ENCODE data around the gene ASB5.
"Not testable (repeated sequence)": the region's sequence is repeated elsewhere in the genome, so short reads cannot be mapped to it uniquely, and the experiment has no call there.

The ASB5 gene

DNA sequence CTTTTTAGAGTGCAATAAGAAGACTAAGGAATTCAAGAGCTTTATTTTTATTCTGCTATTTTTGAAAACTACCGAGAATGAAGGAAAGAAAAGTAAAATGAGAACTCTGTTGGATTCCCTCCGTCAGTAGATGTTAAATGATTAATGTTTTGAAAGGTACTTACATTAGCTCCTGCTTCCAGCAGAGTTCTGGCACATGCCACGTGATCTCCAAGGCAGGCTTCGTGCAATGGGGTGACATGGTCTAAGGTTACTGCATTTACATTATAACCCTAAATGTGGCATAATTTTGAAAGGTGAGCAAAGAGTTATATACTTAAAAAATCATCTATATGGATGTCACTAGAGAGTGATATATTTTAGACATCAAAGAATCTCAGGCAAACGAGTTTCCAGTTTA, 46.9 kb downstream of the ASB5 start:
- DNase-seq (ENCODE audit: low read depth, low spot score), result no peak

- DNase-seq (ENCODE audit: low read depth, low spot score), result no peak
Observed at GRCh38 chr4:176217510-176217909, 51.5 kb downstream of the ASB5 start.

- DNase-seq (ENCODE audit: low read depth, low spot score), result not testable (repeated sequence)
Observed at GRCh38 chr4:176212351-176212750, 56.7 kb downstream of the ASB5 start.

GRCh38 chr4:176210579-176211296, 58.3 kb downstream of the ASB5 start:
- no peak for DNase-seq (ENCODE audit: low read depth, low spot score)

DNA sequence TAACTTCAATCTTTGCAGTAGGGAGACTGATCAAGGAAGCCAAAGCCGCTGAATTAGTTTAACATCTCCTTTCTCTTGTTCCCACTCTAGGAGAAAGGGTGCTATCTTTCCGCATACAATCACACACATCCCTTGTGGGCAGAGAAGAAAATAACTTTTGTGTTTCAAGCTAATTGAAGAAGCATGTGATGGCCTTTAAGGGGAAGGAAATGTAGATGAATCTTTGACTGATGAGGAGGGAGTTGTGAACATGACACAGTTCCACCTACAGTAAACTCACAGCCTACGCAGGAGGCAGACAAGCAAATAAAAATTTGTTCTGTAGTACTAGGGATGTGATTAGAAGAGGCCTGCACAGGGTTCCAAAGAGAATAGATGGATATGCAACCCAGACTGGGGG, 58.9 kb downstream of the ASB5 start:
- DNase-seq (ENCODE audit: low read depth, low spot score), result no peak

- DNase-seq (ENCODE audit: low read depth, low spot score), result no peak
Observed at GRCh38 chr4:176209535-176209934, 59.5 kb downstream of the ASB5 start.

DNA sequence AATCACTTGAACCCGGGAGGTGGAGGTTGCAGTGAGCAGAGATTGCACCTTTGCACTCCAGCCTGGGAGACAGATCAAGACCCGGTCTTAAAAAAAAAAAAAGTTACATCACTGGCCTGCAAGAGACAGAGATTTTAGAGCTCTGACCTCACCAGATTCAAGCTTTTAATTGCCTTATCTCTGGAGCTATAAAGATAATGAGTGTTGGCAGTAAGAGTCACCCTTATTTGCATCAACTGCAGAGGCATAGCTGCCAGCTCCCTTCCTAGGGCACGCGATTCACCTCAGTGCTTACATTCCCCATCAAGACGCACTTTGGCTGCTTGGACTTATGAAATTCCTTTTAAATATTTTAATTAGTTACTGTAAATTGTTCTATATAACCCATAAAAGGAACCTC, 61.2 kb downstream of the ASB5 start:
- no peak for DNase-seq (ENCODE audit: low read depth, low spot score)

- no peak for DNase-seq (ENCODE audit: low read depth, low spot score)
Observed at GRCh38 chr4:176205299-176205698, 63.7 kb downstream of the ASB5 start.

DNA sequence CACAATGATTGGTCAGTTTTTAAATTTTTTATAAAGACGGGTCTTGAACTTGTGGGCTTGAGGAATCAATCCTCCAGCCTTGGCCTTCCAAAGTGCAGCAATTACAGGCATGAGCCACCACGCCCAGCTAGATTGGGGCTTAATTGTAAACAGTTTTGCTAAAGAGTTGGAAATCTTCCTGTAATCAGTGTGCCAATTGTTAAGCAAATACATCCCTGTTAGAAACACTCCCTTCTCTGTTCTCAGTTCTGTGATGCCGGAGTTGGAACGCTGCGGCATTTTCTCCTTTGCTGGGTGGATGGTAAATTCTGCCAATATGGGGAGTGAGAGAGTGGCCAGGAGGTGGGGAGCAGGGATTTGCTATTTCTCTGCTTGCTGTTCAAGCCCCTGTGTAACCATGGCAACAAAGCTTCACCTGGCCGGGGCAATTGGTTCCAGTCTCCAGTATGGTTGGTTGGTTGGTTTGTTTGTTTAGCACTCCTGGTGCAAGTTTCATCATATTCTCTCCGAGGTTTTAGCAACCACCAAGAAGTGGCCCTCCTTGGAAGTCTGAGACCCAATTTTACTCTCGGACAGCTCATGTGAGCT, 70.6 kb downstream of the ASB5 start:
- DNase-seq (ENCODE audit: low read depth, low spot score), result no peak

GRCh38 chr4:176195184-176195978, 73.6 kb downstream of the ASB5 start, which contains the start of gene SPATA4:
SPATA4 (minus strand) TSS chr4:176195585; CDS start chr4:176195562, 23 bp downstream.
- DNase-seq (ENCODE audit: low read depth, low spot score), result peak; percentile 84

DNA sequence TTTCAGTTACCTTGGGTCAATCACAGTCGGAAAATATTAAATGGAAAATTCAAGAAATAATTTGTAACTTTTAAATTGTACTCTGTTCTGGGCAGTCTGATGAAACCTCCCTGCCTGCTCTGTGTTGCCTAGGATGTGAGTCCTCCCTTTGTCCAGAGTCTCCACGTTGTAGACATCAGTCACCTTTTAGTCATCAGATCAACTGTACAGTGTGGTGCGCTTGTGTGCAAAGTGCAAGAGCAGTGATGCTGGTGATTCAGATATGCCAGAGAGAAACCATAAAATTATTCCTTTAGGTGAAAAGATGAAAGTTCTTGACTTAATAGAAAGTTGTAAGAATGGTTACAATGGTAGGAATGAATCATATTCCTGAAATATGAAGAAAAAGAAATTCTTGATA, 75.1 kb downstream of the ASB5 start:
- DNase-seq (ENCODE audit: low read depth, low spot score), result peak; percentile 5

GRCh38 chr4:176193126-176193525, 75.9 kb downstream of the ASB5 start:
- DNase-seq (ENCODE audit: low read depth, low spot score), result no peak

DNA sequence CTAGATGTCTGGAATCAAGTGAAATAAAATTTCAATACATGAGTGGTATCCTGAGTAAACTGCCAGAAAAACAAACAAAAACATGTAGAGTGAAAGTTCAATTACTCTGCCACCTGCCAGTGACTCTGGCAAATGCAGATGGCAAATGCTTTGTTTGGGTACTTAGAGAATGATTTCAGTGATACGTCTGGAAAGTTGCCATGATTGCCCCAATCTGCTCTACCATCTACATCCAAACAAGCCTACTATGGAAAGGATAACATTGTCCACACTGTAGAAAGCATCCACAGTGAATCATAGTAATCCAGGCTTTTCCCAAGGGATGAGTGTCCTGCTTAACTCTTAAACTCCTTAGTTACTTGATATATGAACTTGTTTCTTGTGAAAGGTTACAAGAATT, 77.0 kb downstream of the ASB5 start:
- DNase-seq (ENCODE audit: low read depth, low spot score), result no peak

GRCh38 chr4:176189891-176190795, 78.9 kb downstream of the ASB5 start:
- DNase-seq (ENCODE audit: low read depth, low spot score), result no peak

DNA sequence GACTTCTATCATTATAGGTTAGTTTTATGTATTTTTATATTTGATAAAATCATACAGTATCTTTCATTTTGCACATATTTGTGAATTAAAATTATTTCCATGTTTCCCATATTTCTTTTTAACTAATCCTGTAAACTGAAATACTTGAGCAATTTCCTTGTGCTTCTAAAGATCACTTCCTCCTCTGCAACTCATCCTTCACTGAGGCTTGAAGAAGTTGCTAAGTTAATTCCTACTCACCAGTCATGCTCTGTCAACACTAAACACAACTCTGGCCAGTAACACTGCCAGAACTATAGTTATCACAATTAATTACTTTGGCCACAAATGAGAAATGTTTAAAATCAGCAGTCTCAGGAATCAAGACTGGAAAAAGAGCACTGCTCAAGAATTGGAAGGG, 80.4 kb downstream of the ASB5 start:
- DNase-seq (ENCODE audit: low read depth, low spot score), result no peak

DNA sequence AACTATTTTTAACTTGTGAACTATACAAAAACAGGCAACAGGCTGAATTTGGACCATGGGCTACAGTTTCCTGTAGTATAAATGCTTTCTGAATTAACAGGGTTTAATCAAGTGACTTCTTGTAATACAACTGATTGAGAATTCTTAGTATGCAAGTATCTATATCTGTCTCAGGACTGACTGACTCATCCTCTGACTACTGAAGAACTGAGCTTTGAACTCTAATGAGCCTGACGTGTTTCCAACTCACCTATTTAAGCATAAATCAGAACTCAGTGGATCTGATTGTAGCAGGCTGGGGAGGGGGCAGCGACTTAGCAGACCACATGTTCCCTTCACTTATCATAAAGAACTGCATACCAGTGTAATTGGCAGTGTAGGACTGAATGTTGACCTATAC, 81.4 kb downstream of the ASB5 start:
- no peak for DNase-seq (ENCODE audit: low read depth, low spot score)

DNA sequence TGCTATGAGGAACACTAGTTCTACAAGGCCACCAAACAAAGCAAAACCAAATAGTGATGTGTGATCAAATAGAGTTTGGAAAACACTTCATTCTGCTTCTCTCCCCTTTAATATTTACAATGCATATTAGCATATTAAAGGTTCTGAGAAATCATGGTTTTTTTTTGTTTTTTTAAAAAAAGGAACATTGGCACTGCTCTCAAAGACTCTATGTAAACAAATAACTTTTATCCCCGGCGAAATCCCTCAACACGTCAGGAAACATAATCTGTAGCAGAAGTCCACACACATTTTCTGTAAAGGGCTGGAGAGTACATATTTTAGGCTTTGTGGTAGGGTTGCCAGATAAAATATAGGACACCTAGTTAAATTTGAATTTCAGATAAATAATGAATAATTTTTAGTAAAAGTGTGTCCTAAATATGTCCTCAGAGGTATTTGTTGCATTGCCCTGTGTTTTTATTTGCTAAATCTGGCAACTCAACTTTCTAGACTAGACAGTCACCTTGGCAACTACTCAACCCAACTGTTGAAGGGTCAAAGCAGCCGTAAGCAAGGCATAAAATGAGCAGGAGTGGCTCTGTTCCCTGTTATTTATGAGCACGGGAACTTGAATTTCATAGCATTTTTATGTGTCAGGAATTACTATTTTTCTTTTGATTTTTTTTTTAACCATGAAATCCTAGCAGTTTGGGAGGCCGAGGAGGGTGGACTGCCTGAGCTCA, 82.2 kb downstream of the ASB5 start:
- DNase-seq (ENCODE audit: low read depth, low spot score), result no peak

DNA sequence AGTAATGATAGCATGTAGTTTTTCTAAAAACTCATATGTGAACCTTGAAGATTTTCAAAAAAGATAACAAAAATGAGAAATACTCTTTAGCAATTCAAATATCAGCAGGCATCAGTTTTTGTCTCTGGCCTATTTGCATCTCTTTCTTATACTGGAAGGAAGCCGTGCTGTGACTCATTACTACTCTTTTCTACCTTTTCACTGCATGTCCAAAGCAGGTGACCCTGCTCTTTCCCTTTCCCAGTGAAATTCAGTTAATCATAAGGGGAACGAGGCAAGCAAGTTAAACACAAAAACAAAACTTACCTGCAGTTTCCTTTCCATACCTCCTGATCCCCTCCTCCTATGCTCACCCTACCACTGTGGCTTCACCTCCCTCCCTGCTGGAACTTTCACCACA, 83.0 kb downstream of the ASB5 start:
- DNase-seq (ENCODE audit: low read depth, low spot score), result no peak

DNA sequence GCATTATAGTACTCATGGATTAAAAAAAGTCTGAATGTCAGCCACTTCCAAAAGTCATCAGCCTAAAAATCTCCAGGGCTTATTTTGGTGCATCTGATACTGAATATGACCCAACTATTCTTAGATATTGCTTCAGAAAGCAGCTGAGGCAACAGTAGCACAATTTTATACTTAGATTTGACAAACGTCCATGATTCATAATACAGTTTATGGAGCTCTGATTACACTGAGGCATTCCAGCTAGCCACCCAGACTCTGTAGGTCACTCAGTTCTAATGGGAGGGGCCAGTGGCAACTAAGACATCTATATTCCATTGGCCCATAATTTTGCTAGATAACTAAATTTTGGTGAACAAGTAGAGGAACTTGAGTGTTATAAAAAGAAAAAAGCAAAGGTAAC, 84.0 kb downstream of the ASB5 start:
- DNase-seq (ENCODE audit: low read depth, low spot score), result no peak
